ENCODE results near the gene RUFY3. TPM values are rescaled to one million over a fixed set of nuclear protein-coding genes. Genes with fewer than 3 reads are reported as not detected.

RUFY3 gene
- total RNA-seq, 1 experiment from 2014 or later: 65.2 TPM

Other genes with a start within 250 kb of the RUFY3 start
- gene MUC7, start 249.8 kb upstream of the RUFY3 start, total RNA-seq (2014; rRNA removed; shearing (Covaris generic)): not detected in 2 replicates
- gene AMTN, start 203.4 kb upstream of the RUFY3 start, total RNA-seq (2014; rRNA removed; shearing (Covaris generic)): not detected in 2 replicates
- gene AMBN, start 129.7 kb upstream of the RUFY3 start, total RNA-seq (2014; rRNA removed; shearing (Covaris generic)): not detected in 2 replicates
- gene ENAM, start 93.2 kb upstream of the RUFY3 start, total RNA-seq (2014; rRNA removed; shearing (Covaris generic)): not detected in 2 replicates
- gene JCHAIN, start 55.5 kb upstream of the RUFY3 start, total RNA-seq (2014; rRNA removed; shearing (Covaris generic)): not detected in 2 replicates
- gene UTP3, start 33.4 kb upstream of the RUFY3 start, total RNA-seq (2014; rRNA removed; shearing (Covaris generic)): 12.8 and 16.3 TPM in 2 replicates
- gene GRSF1, start 117.9 kb downstream of the RUFY3 start, total RNA-seq (2014; rRNA removed; shearing (Covaris generic)): 107 and 120 TPM in 2 replicates
- 11.0 and 13.5 TPM in 2 replicates for gene MOB1B, start 180.4 kb downstream of the RUFY3 start, total RNA-seq (2014; rRNA removed; shearing (Covaris generic))